H1 (cell line): ENCODE results near the gene RBMS2. TPM values are rescaled to one million over a fixed set of nuclear protein-coding genes. Genes with fewer than 3 reads are reported as not detected.

ENCODE experiments used
- CTCF ChIA-PET: fragments of 300-600 bp; sonication (Branson Sonifier 250); formaldehyde crosslinking; loops from one replicate; lab custom pipeline; 2021; ENCODE audit not compliant: partially characterized antibody; lab: Charles Lee
- POLR2A ChIA-PET: fragments of 300-600 bp; sonication (Branson Sonifier 250); formaldehyde crosslinking; loops from one replicate; lab custom pipeline; 2021; ENCODE audit warnings: inconsistent platforms; ENCODE audit not compliant: partially characterized antibody; lab: Charles Lee
- DNase-seq, 2 experiments: peaks; one replicate each; pipeline versions ENCODE4 v3.0.0 to v3.0.0-alpha.2; 2010 to 2022; ENCODE audit warnings: low spot score in 2 of 2, low read depth in 1 of 2, mixed read lengths in 1 of 2
- FAIRE-seq: peaks from 2 replicates; lab custom pipeline; 2011; peaks lifted over from hg19 to GRCh38; lab: Jason Lieb, UNC
- H2AFZ ChIP-seq: 2 replicates; pipeline ENCODE4 v1.8.1; 2012; ENCODE audit warnings: low read length, inconsistent platforms
- H2AK5ac ChIP-seq: 2 replicates; pipeline ENCODE4 v1.6.1; 2013; ENCODE audit warnings: low read depth, low read length
- H2BK120ac ChIP-seq: replicated peaks from 2 replicates; pipeline ENCODE3; 2013; ENCODE audit warnings: low read depth, low read length, inconsistent platforms
- H2BK12ac ChIP-seq: 2 replicates; pipeline ENCODE4 v1.6.1; 2013; ENCODE audit warnings: low read depth, low read length
- H2BK15ac ChIP-seq: 2 replicates; pipeline ENCODE4 v1.6.1; 2013; ENCODE audit warnings: low read length
- H2BK20ac ChIP-seq: 2 replicates; pipeline ENCODE4 v1.6.1; 2013; ENCODE audit warnings: low read length
- H2BK5ac ChIP-seq: 2 replicates; pipeline ENCODE4 v1.6.1; 2013; ENCODE audit warnings: low read depth, low read length
- H3K14ac ChIP-seq: 2 replicates; pipeline ENCODE4 v1.6.1; 2013; ENCODE audit warnings: inconsistent platforms; ENCODE audit not compliant: insufficient read length
- H3K18ac ChIP-seq: 2 replicates; pipeline ENCODE4 v1.6.1; 2013; ENCODE audit warnings: low read length; ENCODE audit errors: extremely low read depth
- H3K23ac ChIP-seq: 2 replicates; pipeline ENCODE4 v1.6.1; 2013; ENCODE audit warnings: inconsistent platforms; ENCODE audit not compliant: insufficient read length
- H3K23me2 ChIP-seq: 2 replicates; pipeline ENCODE4 v1.6.1; 2013; ENCODE audit warnings: low read depth, low read length
- H3K27ac ChIP-seq: 2 replicates; pipeline ENCODE4 v1.6.1; 2011; ENCODE audit warnings: low read depth, low read length, inconsistent platforms
- H3K27me3 ChIP-seq, 4 experiments: replicated peaks in 1 of 4; 1 replicate in 1 of 4; 2 replicates in 3 of 4; pipeline versions ENCODE4 v1.6.1 to v1.8.1; 2011 to 2013; ENCODE audit warnings: low read length in 3 of 4, mild to moderate bottlenecking in 3 of 4, inconsistent platforms in 2 of 4, mixed read lengths in 2 of 4, moderate library complexity in 1 of 4; ENCODE audit not compliant: control insufficient read depth in 3 of 4, insufficient read depth in 3 of 4; ENCODE audit errors: extremely low read depth in 1 of 4
- H3K36me3 ChIP-seq, 4 experiments: 2 replicates each; pipeline versions ENCODE4 v1.6.1 to v1.8.1; 2011 to 2013; ENCODE audit warnings: mild to moderate bottlenecking in 4 of 4, low read length in 3 of 4, moderate library complexity in 2 of 4, control low read depth in 1 of 4, inconsistent platforms in 1 of 4; ENCODE audit not compliant: insufficient read depth in 4 of 4, control insufficient read depth in 2 of 4
- H3K4ac ChIP-seq: replicated peaks from 2 replicates; pipeline ENCODE3; 2013; ENCODE audit warnings: low read length, low read depth, mixed read lengths, inconsistent platforms; ENCODE audit not compliant: insufficient read length
- H3K4me1 ChIP-seq, 4 experiments: replicated peaks in 1 of 4; 1 replicate in 1 of 4; 2 replicates in 3 of 4; pipeline versions ENCODE4 v1.6.1 to v1.8.1; 2011 to 2013; ENCODE audit warnings: low read length in 3 of 4, inconsistent platforms in 2 of 4, mixed read lengths in 1 of 4; ENCODE audit not compliant: insufficient read depth in 4 of 4, control insufficient read depth in 3 of 4
- H3K4me2 ChIP-seq, 2 experiments: 2 replicates each; pipeline versions ENCODE4 v1.6.1 to v1.8.1; 2011 to 2013; ENCODE audit warnings: low read depth in 2 of 2, low read length in 2 of 2, control low read depth in 1 of 2, inconsistent platforms in 1 of 2, mild to moderate bottlenecking in 1 of 2; ENCODE audit not compliant: insufficient read depth in 1 of 2
- H3K4me3 ChIP-seq, 4 experiments: fragments of 200-600, 300-600 bp in 1 of 4; sonication (generic), shearing (Covaris generic), sonication (Bioruptor Twin) in 1 of 4; 2 replicates each; pipeline versions ENCODE4 v1.5.1 to v1.8.1; 2011 to 2016; ENCODE audit warnings: low read length in 4 of 4, low read depth in 3 of 4, control low read depth in 2 of 4, inconsistent platforms in 2 of 4, mild to moderate bottlenecking in 2 of 4, mixed read lengths in 1 of 4, moderate library complexity in 1 of 4; ENCODE audit not compliant: insufficient read depth in 2 of 4; ENCODE audit errors: extremely low read depth in 1 of 4
- H3K56ac ChIP-seq: replicated peaks from 2 replicates; pipeline ENCODE3; 2013; ENCODE audit warnings: low read depth, mild to moderate bottlenecking, mixed read lengths, low read length, inconsistent platforms; ENCODE audit not compliant: insufficient read length
- H3K79me1 ChIP-seq: 2 replicates; pipeline ENCODE4 v1.6.1; 2013; ENCODE audit warnings: low read depth, low read length, control low read depth
- H3K79me2 ChIP-seq, 2 experiments: 2 replicates each; pipeline versions ENCODE4 v1.6.1 to v1.8.1; 2012 to 2013; ENCODE audit warnings: low read length in 2 of 2, mild to moderate bottlenecking in 2 of 2, inconsistent platforms in 1 of 2; ENCODE audit not compliant: insufficient read depth in 2 of 2, control insufficient read depth in 1 of 2
- H3K9ac ChIP-seq, 4 experiments: replicated peaks in 1 of 4; 1 replicate in 1 of 4; 2 replicates in 3 of 4; pipeline versions ENCODE4 v1.6.1 to v1.8.1; 2011 to 2013; ENCODE audit warnings: low read depth in 3 of 4, low read length in 3 of 4, control low read depth in 2 of 4, mild to moderate bottlenecking in 2 of 4, moderate library complexity in 2 of 4, inconsistent platforms in 1 of 4; ENCODE audit errors: extremely low read depth in 1 of 4
- H3K9me3 ChIP-seq, 2 experiments: 2 replicates each; pipeline versions ENCODE4 v1.6.1 to v1.8.1; 2012 to 2013; ENCODE audit warnings: mild to moderate bottlenecking in 2 of 2, moderate library complexity in 2 of 2, control low read depth in 1 of 2, inconsistent platforms in 1 of 2, low read depth in 1 of 2, low read length in 1 of 2, mixed read lengths in 1 of 2; ENCODE audit not compliant: insufficient read depth in 2 of 2
- H4K20me1 ChIP-seq, 2 experiments: replicated peaks in 1 of 2; 2 replicates each; pipeline versions ENCODE3 to v1.8.1; 2011 to 2013; ENCODE audit warnings: inconsistent platforms in 2 of 2, low read length in 2 of 2, mild to moderate bottlenecking in 1 of 2; ENCODE audit not compliant: insufficient read depth in 2 of 2, control insufficient read depth in 1 of 2
- H4K5ac ChIP-seq: 2 replicates; pipeline ENCODE4 v1.6.1; 2013; ENCODE audit warnings: low read length, low read depth, mixed read lengths, inconsistent platforms; ENCODE audit not compliant: insufficient read length
- H4K8ac ChIP-seq: 2 replicates; pipeline ENCODE4 v1.8.0; 2013; ENCODE audit warnings: mild to moderate bottlenecking, moderate library complexity, low read length, inconsistent platforms; ENCODE audit not compliant: insufficient read depth; ENCODE audit errors: extremely low read depth
- H4K91ac ChIP-seq: replicated peaks from 2 replicates; pipeline ENCODE3; 2013; ENCODE audit warnings: low read length, mixed read lengths, inconsistent platforms; ENCODE audit not compliant: insufficient read length
- ATF2 ChIP-seq: IDR thresholded peaks from 2 replicates; pipeline ENCODE4 v1.6.1; 2012; ENCODE audit warnings: low read length, inconsistent platforms
- BRCA1 ChIP-seq: IDR thresholded peaks from 2 replicates; pipeline ENCODE4 v1.6.1; 2012; ENCODE audit warnings: low read depth, low read length, improper control_type of control experiment
- RBBP5 ChIP-seq: IDR thresholded peaks from 2 replicates; pipeline ENCODE4 v1.7.1; 2012; ENCODE audit warnings: low read depth, mild to moderate bottlenecking, inconsistent platforms, low read length, moderate library complexity, borderline replicate concordance
- SIX5 ChIP-seq: IDR thresholded peaks from 2 replicates; pipeline ENCODE4 v1.6.1; 2011; ENCODE audit warnings: mild to moderate bottlenecking, low read depth, low read length
- SUZ12 ChIP-seq: fragments of 200-600 bp; sonication (generic); IDR thresholded peaks from 2 replicates; pipeline ENCODE4 v1.6.1; 2012; ENCODE audit warnings: mild to moderate bottlenecking, inconsistent platforms, low read length, moderate library complexity, mixed read lengths
- TEAD4 ChIP-seq: IDR thresholded peaks from 2 replicates; pipeline ENCODE4 v1.6.1; 2012; ENCODE audit warnings: low read depth, low read length, inconsistent platforms, mixed read lengths
- WGBS, 2 experiments: shearing (Covaris generic) in 1 of 2; methylation state at CpG; one replicate each; pipeline versions ENCODE4 v1.1.6 to v1.1.7; 2013 to 2015; ENCODE audit warnings: low lambda C conversion rate in 2 of 2, mixed read lengths in 2 of 2, inconsistent platforms in 1 of 2, low coverage in 1 of 2, missing lambda C conversion rate in 1 of 2; ENCODE audit not compliant: insufficient replicate concordance in 2 of 2, insufficient coverage in 1 of 2, insufficient read length in 1 of 2; ENCODE audit errors: extremely low coverage in 1 of 2, missing lambda C conversion rate in 1 of 2; 5-methylcytosine and 5-hydroxymethylcytosine counted together
- polyA plus RNA-seq, 7 experiments: library from polyadenylated mRNA; depleted of rRNA in 3 of 7; stranded (reverse) in 5 of 7; unstranded in 2 of 7; fragments of >200 nt in 5 of 7; fragments of 200-250 nt in 2 of 7; gene quantifications; 1 replicate in 5 of 7; 2 replicates in 1 of 7; 4 replicates in 1 of 7; pipeline versions ENCODE4 v1.2.1 to v1.2.3, GENCODE V29; 2011 to 2013; ENCODE audit warnings: missing spikeins in 2 of 7, mixed read lengths in 2 of 7
- total RNA-seq: library from RNA; stranded (reverse); fragmentation: NEBNext Ultra II Directional; extraction: Animal tissue kit (Norgen Biotek cat#: 25700); gene quantifications from 2 replicates; pipeline ENCODE4 v1.2.1, GENCODE V29; 2021
- TF ChIP-seq, protein P1 (sequence below): IDR thresholded peaks from 2 replicates; pipeline ENCODE4 v1.6.1; 2012; ENCODE audit warnings: inconsistent platforms

The RBMS2 gene
- total and polyA plus RNA-seq, 2 of the 8 experiments (the other 6 are each of a cell fraction or from before 2014, with no cell fraction given) = 9.6 to 31.3 TPM

DNA sequence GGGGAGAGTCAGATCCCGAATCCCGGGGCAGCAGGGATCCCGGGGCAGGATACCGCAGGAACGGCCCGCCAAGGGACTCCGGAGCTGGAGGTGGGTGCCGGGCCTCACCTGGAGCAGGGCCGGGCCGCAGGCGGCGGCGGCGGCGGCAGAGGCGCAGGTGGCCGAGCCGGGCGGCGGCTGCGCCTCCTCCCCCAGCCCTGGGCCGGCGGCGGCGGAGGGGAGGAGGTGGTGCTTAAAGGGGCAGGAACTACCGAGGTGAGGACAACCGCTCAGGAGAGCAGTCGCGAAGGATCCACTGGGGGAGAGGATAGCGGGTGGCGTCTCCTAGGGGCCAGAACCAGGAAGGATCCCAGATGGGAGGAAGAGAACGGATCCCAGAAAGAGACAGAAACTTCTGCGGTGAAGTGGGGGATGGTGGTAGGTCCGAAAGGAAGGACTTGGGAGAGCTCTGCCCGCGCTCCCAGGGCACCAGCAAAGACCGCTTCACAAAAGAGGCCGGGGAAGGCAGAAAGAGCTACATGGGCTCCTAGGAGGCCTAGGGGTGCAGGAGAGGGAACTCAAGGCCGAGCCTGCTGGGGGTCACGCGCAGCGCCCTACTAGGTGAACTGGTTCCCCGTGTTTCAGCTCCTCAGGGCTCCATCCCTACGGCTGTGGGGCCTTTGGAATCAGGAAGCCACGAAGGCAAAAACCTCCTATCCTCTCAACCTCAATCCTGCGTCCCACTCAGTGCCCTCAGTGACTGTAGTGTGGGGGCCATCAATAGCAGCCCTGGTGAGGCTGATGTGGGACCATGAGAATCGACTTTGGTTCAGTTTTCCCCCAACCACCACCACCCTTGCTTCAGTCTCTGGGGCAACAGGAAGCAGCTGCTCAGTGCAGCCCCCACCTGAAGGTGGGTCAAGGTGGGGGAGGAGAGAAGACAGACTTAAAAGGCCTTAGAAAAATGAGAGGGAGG, 113.5 kb downstream of the RBMS2 start:
- Histone ChIP-seq H4K5ac (peak overlapping the region; percentile 42), H3K79me2 (peaks cover 0 to 11% of the 10 kb centered on the region in 2 experiments; a peak in 2 of 4 replicates), H3K4ac (no peak overlapping the region), H2BK12ac (no peak overlapping the region), H2AFZ (0 out of 2 replicates have a peak overlapping the region, but pooled peaks have one; percentile 28), H3K4me1 (peaks cover 11 to 43% (median 31%) of the 10 kb centered on the region in 4 experiments), H4K20me1 (peaks cover 2 to 6% of the 10 kb centered on the region in 2 experiments), H2BK20ac (peak overlapping the region; percentile 5; the same call in 1 of the 2 replicates), H3K18ac (peak overlapping the region; percentile 73; the same call in 1 of the 2 replicates), H4K8ac (no peak overlapping the region), H4K91ac (peak overlapping the region; percentile 30), H3K56ac (peak overlapping the region; percentile 39), H3K4me3 (peak overlapping the region; percentile 86 to 90 (median 88)), H3K27ac (peak overlapping the region; percentile 74), H2BK5ac (peak overlapping the region; percentile 87; the same call in 1 of the 2 replicates), H3K9me3 (no peaks in the 10 kb centered on the region), H2BK120ac (no peak overlapping the region), H3K23ac (no peak overlapping the region), H2BK15ac (no peak overlapping the region), H3K14ac (no peak overlapping the region), H3K79me1 (no peaks in the 10 kb centered on the region), H2AK5ac (peak overlapping the region; percentile 5; the same call in 1 of the 2 replicates), H3K23me2 (peaks cover 16% of the 10 kb centered on the region; the same call in 1 of the 2 replicates), H3K4me2 (peak overlapping the region; percentile 98 to 99), H3K9ac (peak overlapping the region; percentile 35 to 69 (median 60); a peak in 6 of 7 replicates), H3K36me3 (peaks cover 4 to 26% (median 24%) of the 10 kb centered on the region in 4 experiments), H3K27me3 (no peaks in the 10 kb centered on the region)
- ChIA-PET POLR2A (interaction anchor here (0.5 to 5.8 kb wide), 17 partner anchors 10 to 414 kb away, joined by 3 to 60 read pairs (median 4); partner anchors contain the start of genes ATP5F1B, NACA, PTGES3 and RNF41), CTCF (interaction anchor here (0.6 to 7.4 kb wide), 25 partner anchors 11 to 413 kb away, joined by 3 to 107 read pairs (median 7); partner anchors contain the start of genes ATP5F1B, RBMS2 and RNF41)
- WGBS, 2 experiments = 2% methylated on average over 31 of the region's 47 CpGs; no CpG with 5 or more reads in 1 of the 2 experiments
- no peak for FAIRE-seq
- DNase-seq = peak in 1 of 2 experiments; percentile 85
- TF ChIP-seq TEAD4 (no peak), SUZ12 (peak; percentile 45; the same call in 1 of the 2 replicates), SIX5 (no peak), RBBP5 (0 out of 2 replicates have a peak, but pooled peaks have one; percentile 42), BRCA1 (no peak), ATF2 (no peak)
- TF ChIP-seq, protein P1, sequence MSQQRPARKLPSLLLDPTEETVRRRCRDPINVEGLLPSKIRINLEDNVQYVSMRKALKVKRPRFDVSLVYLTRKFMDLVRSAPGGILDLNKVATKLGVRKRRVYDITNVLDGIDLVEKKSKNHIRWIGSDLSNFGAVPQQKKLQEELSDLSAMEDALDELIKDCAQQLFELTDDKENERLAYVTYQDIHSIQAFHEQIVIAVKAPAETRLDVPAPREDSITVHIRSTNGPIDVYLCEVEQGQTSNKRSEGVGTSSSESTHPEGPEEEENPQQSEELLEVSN = 0 out of 2 replicates have a peak, but pooled peaks have one; percentile 9
